HepG2 (cell line): Measurements from ENCODE around the gene ZCCHC8. TPM values are rescaled to one million over a fixed set of nuclear protein-coding genes. Genes with fewer than 3 reads are reported as not detected.
A peak's percentile ranks its signal among the peaks of the same experiment; 100 is the strongest.

ENCODE experiments used
- ATAC-seq: fragments of 200-7000 bp; cut with Tn5 transposase; 3 replicates; pipeline ENCODE4 v1.9.1; 2020; ENCODE audit warnings: mild to moderate bottlenecking, moderate library complexity
- BruUV-seq: library from RNA; stranded (reverse); fragments of 400-500 nt; replicated peaks from 2 replicates; lab custom pipeline; 2021; lab: Mats Ljungman, UMichigan
- CTCF ChIA-PET: fragments of 300-600 bp; formaldehyde crosslinking; extraction: SDS; loops from one replicate; lab custom pipeline; 2021; ENCODE audit warnings: low total read pairs, inconsistent platforms, low intra/inter-chr PET ratio; lab: Yijun Ruan, JAX
- POLR2A ChIA-PET: fragments of 350-600 bp; sonication (Branson Sonifier 250); formaldehyde crosslinking; loops from one replicate; lab custom pipeline; 2020; ENCODE audit warnings: antibody characterized with exemption, inconsistent platforms; lab: Yijun Ruan, JAX
- DNase-seq: peaks from one replicate; pipeline ENCODE4 v3.0.0-alpha.2; 2015; ENCODE audit warnings: low spot score
- FAIRE-seq: peaks from 3 replicates; lab custom pipeline; 2011; peaks lifted over from hg19 to GRCh38; lab: Jason Lieb, UNC
- H2AFZ ChIP-seq: one replicate; pipeline ENCODE4 v1.6.1; 2011; ENCODE audit warnings: low read length, inconsistent platforms
- H3K27ac ChIP-seq: fragments of 300-600 bp; 3 replicates; pipeline ENCODE4 v1.8.0; 2011; ENCODE audit warnings: mixed run types, mild to moderate bottlenecking, mixed read lengths, low read length, inconsistent platforms; ENCODE audit not compliant: insufficient read depth; ENCODE audit errors: extremely low read length
- H3K27me3 ChIP-seq, 2 experiments: fragments of 200-600 bp in 1 of 2; 2 replicates in 1 of 2; 3 replicates in 1 of 2; pipeline versions ENCODE4 v1.6.0 to v1.8.0; 2011; ENCODE audit warnings: low read length in 2 of 2, mild to moderate bottlenecking in 2 of 2, moderate library complexity in 2 of 2, inconsistent platforms in 1 of 2; ENCODE audit not compliant: insufficient read depth in 2 of 2, control insufficient read depth in 1 of 2
- H3K36me3 ChIP-seq, 2 experiments: fragments of 200-600 bp in 1 of 2; replicated peaks in 1 of 2; 2 replicates in 1 of 2; 3 replicates in 1 of 2; pipeline versions ENCODE4 v1.5.1 to v1.8.0; 2011; ENCODE audit warnings: low read length in 2 of 2, inconsistent platforms in 1 of 2; ENCODE audit not compliant: insufficient read depth in 2 of 2, control insufficient read depth in 1 of 2
- H3K4me1 ChIP-seq: 2 replicates; pipeline ENCODE4 v1.5.1; 2012; ENCODE audit warnings: low read length, inconsistent platforms; ENCODE audit not compliant: insufficient read depth
- H3K4me2 ChIP-seq: 2 replicates; pipeline ENCODE4 v1.6.0; 2011; ENCODE audit warnings: low read depth, low read length, inconsistent platforms
- H3K4me3 ChIP-seq, 3 experiments: fragments of 200-600 bp in 1 of 3; sonication (generic), shearing (Covaris generic) in 1 of 3; replicated peaks in 1 of 3; 2 replicates each; pipeline ENCODE4 v1.5.1; 2011 to 2016; ENCODE audit warnings: low read length in 3 of 3, inconsistent platforms in 2 of 3, low read depth in 2 of 3, mild to moderate bottlenecking in 2 of 3, control low read depth in 1 of 3, mixed read lengths in 1 of 3; ENCODE audit not compliant: insufficient read depth in 1 of 3
- H3K79me2 ChIP-seq: one replicate; pipeline ENCODE4 v1.6.1; 2011; ENCODE audit warnings: low read length, inconsistent platforms; ENCODE audit not compliant: insufficient read depth
- H3K9ac ChIP-seq: 2 replicates; pipeline ENCODE4 v1.6.0; 2011; ENCODE audit warnings: mild to moderate bottlenecking, low read depth, low read length, inconsistent platforms; ENCODE audit not compliant: insufficient read depth
- H3K9me3 ChIP-seq: 2 replicates; pipeline ENCODE4 v1.5.1; 2012; ENCODE audit warnings: mild to moderate bottlenecking, low read length
- H4K20me1 ChIP-seq: 2 replicates; pipeline ENCODE4 v1.6.0; 2011; ENCODE audit warnings: inconsistent platforms, mild to moderate bottlenecking, low read length, moderate library complexity; ENCODE audit not compliant: insufficient read depth
- ADNP ChIP-seq: sonication (generic); formaldehyde crosslinking; IDR thresholded peaks from 2 replicates; pipeline ENCODE4 v1.4.0; 2020; ENCODE audit warnings: missing genetic modification reagents
- CENPBD1 ChIP-seq: sonication (generic); formaldehyde crosslinking; IDR thresholded peaks from 2 replicates; pipeline ENCODE4 v1.8.0; 2022; ENCODE audit warnings: missing genetic modification reagents, low read depth, mild to moderate bottlenecking, borderline replicate concordance
- KLF15 ChIP-seq: sonication (generic); formaldehyde crosslinking; IDR thresholded peaks from 2 replicates; pipeline ENCODE4 v1.8.1; 2023; ENCODE audit warnings: borderline replicate concordance, mild to moderate bottlenecking, inconsistent platforms, missing genetic modification reagents, mixed read lengths
- MTA1 ChIP-seq: sonication (generic); formaldehyde crosslinking; IDR thresholded peaks from 2 replicates; pipeline ENCODE4 v1.4.0; 2020; ENCODE audit warnings: missing genetic modification reagents, mild to moderate bottlenecking, borderline replicate concordance
- REXO4 ChIP-seq: sonication (generic); formaldehyde crosslinking; IDR thresholded peaks from 2 replicates; pipeline ENCODE4 v1.8.0; 2022; ENCODE audit warnings: missing genetic modification reagents, mild to moderate bottlenecking, borderline replicate concordance
- RNF219 ChIP-seq: sonication (generic); formaldehyde crosslinking; IDR thresholded peaks from 2 replicates; pipeline ENCODE4 v1.5.0; 2020; ENCODE audit warnings: mild to moderate bottlenecking, missing genetic modification reagents
- TOPORS ChIP-seq: sonication (generic); formaldehyde crosslinking; IDR thresholded peaks from 2 replicates; pipeline ENCODE4 v1.8.0; 2023; ENCODE audit warnings: mild to moderate bottlenecking, missing genetic modification reagents
- TP53 ChIP-seq: sonication (generic); formaldehyde crosslinking; conservative IDR thresholded peaks from 2 replicates; pipeline ENCODE4 v1.4.0; 2020; ENCODE audit warnings: missing genetic modification reagents
- ZBTB26 ChIP-seq: IDR thresholded peaks from 2 replicates; pipeline ENCODE4 v1.6.1; 2016; ENCODE audit warnings: missing compliant biosample characterization, missing genetic modification reagents, borderline replicate concordance
- ZNF121 ChIP-seq: sonication (generic); formaldehyde crosslinking; IDR thresholded peaks from 2 replicates; pipeline ENCODE4 v1.5.0; 2020; ENCODE audit warnings: mild to moderate bottlenecking, missing genetic modification reagents
- ZNF44 ChIP-seq: sonication (generic); formaldehyde crosslinking; IDR thresholded peaks from 2 replicates; pipeline ENCODE4 v1.5.1; 2020; ENCODE audit warnings: mild to moderate bottlenecking, missing genetic modification reagents
- ZNF75D ChIP-seq: sonication (generic); formaldehyde crosslinking; IDR thresholded peaks from 2 replicates; pipeline ENCODE4 v1.8.1; 2023; ENCODE audit warnings: missing genetic modification reagents, mild to moderate bottlenecking, borderline replicate concordance
- WGBS: methylation state at CpG from one replicate; pipeline ENCODE4 v1.1.6; 2017; ENCODE audit warnings: low lambda C conversion rate; 5-methylcytosine and 5-hydroxymethylcytosine counted together
- in situ Hi-C: cut with HindIII; loops from 2 replicates; pipeline ENCODE4 v1.10.0; 2017; ENCODE audit warnings: low pct_unique_long_range_greater_than_20kb; ENCODE audit not compliant: extremely low pct_ligation_motif_present
- intact Hi-C: fragments of 100-400 bp; cut with micrococcal nuclease; formaldehyde crosslinking; loops from one replicate; pipeline ENCODE4 v1.10.0; 2022; ENCODE audit not compliant: unreplicated experiment
- polyA plus RNA-seq, 8 experiments: library from polyadenylated mRNA; depleted of rRNA in 3 of 8; stranded (reverse) in 7 of 8; unstranded in 1 of 8; fragments of >200 nt; fragmentation: Illumina TruSeq in 4 of 8; extraction: Trizol in 4 of 8; gene quantifications; 2 replicates each; pipeline versions ENCODE4 v1.2.1 to v1.2.3, GENCODE V29; 2011 to 2016; ENCODE audit warnings: low read depth in 4 of 8, missing spikeins in 1 of 8, mixed read lengths in 1 of 8; ENCODE audit not compliant: insufficient read depth in 1 of 8
- total RNA-seq, 5 experiments: library from RNA; depleted of rRNA; stranded (reverse); fragments of >200 nt; fragmentation: Illumina TruSeq; extraction: Trizol; gene quantifications; 2 replicates each; pipeline ENCODE4 v1.2.3, GENCODE V29; 2016; ENCODE audit warnings: low read depth in 1 of 5
- TF ChIP-seq, protein P1 (sequence below): sonication (generic); formaldehyde crosslinking; IDR thresholded peaks from 2 replicates; pipeline ENCODE4 v1.4.0; 2020; ENCODE audit warnings: mild to moderate bottlenecking, low read depth, missing genetic modification reagents
- TF ChIP-seq, protein P2 (sequence below): sonication (generic); formaldehyde crosslinking; IDR thresholded peaks from 2 replicates; pipeline ENCODE4 v1.4.0; 2020; ENCODE audit warnings: missing genetic modification reagents, mild to moderate bottlenecking, borderline replicate concordance

ZCCHC8 gene
- total and polyA plus RNA-seq, 2 of the 13 experiments (the other 11 are each of a cell fraction or from before 2014, with no cell fraction given) = 18.6 to 20.9 TPM

DNA sequence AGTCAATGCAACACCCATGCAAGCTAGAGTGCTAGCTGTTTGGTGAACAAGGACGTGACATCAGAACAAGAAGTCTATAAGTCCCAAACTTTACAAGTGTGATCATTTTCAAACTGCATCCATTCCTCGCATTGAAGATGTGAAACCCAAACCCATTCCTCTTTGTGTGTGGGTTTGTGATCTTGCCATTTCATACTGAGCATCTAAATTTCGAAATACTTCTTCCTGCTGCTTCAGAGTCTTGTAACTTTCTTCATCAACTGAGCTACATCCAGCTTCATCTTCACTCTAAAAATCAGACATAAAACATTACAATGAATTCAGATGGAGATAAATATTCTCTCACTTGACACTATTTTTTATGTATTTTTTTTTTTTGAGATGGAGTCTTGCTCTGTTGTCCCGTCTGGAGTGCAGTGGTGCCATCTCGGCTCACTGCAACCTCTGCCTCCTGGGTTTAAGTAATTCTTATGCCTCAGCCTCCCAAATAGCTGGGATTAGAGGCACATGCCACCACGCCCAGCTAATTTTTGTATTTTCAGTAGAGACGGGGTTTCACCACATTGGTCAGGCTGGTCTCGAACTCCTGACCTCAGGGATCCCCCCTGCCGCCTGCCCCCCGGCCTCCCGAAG lies 4.8 kb upstream of the ZCCHC8 start:
- POLR2A ChIA-PET = interaction anchor here (0.8 to 1.5 kb wide), 3 partner anchors 10 to 100 kb away, joined by 3 to 5 read pairs (median 3); no protein-coding TSS in a partner anchor
- peaks cover 19 to 59% of the 10 kb centered on the region in 2 experiments for H3K36me3 ChIP-seq
- CTCF ChIA-PET = no interaction called here
- no peaks in the 10 kb centered on the region for H3K27me3 ChIP-seq
- intact Hi-C loops = no loop called here
- peaks cover 9% of the 10 kb centered on the region for H3K4me1 ChIP-seq
- FAIRE-seq (no peak), DNase-seq (no peak), ATAC-seq (no peak)
- in situ Hi-C loops = no loop called here
- no TSS peak for BruUV-seq
- WGBS = 89% methylated on average over 11 of the region's 11 CpGs
- H2AFZ ChIP-seq = no peak overlapping the region
- H3K27ac ChIP-seq = no peak overlapping the region
- no peak overlapping the region for H3K4me2 ChIP-seq
- no peaks in the 10 kb centered on the region for H3K9me3 ChIP-seq
- no peak overlapping the region for H3K9ac ChIP-seq
- peaks cover 9% of the 10 kb centered on the region; the same call in 1 of the 2 replicates for H4K20me1 ChIP-seq
- peaks cover 2% of the 10 kb centered on the region for H3K79me2 ChIP-seq
- no peak overlapping the region for H3K4me3 ChIP-seq
- TF ChIP-seq CENPBD1 (CRISPR knock-in tag) (no peak), TP53 (no peak), ZNF121 (peak; percentile 55; the same call in 1 of the 2 replicates), REXO4 (no peak), ZBTB26 (CRISPR knock-in tag) (no peak), ZNF44 (no peak), RNF219 (CRISPR knock-in tag) (no peak), KLF15 (CRISPR knock-in tag) (no peak), ZNF75D (CRISPR knock-in tag) (no peak), MTA1 (CRISPR knock-in tag) (no peak), TOPORS (CRISPR knock-in tag) (no peak), ADNP (CRISPR knock-in tag) (no peak)
- TF ChIP-seq, protein P1, sequence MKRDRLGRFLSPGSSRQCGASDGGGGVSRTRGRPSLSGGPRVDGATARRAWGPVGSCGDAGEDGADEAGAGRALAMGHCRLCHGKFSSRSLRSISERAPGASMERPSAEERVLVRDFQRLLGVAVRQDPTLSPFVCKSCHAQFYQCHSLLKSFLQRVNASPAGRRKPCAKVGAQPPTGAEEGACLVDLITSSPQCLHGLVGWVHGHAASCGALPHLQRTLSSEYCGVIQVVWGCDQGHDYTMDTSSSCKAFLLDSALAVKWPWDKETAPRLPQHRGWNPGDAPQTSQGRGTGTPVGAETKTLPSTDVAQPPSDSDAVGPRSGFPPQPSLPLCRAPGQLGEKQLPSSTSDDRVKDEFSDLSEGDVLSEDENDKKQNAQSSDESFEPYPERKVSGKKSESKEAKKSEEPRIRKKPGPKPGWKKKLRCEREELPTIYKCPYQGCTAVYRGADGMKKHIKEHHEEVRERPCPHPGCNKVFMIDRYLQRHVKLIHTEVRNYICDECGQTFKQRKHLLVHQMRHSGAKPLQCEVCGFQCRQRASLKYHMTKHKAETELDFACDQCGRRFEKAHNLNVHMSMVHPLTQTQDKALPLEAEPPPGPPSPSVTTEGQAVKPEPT = no peak
- TF ChIP-seq, protein P2, sequence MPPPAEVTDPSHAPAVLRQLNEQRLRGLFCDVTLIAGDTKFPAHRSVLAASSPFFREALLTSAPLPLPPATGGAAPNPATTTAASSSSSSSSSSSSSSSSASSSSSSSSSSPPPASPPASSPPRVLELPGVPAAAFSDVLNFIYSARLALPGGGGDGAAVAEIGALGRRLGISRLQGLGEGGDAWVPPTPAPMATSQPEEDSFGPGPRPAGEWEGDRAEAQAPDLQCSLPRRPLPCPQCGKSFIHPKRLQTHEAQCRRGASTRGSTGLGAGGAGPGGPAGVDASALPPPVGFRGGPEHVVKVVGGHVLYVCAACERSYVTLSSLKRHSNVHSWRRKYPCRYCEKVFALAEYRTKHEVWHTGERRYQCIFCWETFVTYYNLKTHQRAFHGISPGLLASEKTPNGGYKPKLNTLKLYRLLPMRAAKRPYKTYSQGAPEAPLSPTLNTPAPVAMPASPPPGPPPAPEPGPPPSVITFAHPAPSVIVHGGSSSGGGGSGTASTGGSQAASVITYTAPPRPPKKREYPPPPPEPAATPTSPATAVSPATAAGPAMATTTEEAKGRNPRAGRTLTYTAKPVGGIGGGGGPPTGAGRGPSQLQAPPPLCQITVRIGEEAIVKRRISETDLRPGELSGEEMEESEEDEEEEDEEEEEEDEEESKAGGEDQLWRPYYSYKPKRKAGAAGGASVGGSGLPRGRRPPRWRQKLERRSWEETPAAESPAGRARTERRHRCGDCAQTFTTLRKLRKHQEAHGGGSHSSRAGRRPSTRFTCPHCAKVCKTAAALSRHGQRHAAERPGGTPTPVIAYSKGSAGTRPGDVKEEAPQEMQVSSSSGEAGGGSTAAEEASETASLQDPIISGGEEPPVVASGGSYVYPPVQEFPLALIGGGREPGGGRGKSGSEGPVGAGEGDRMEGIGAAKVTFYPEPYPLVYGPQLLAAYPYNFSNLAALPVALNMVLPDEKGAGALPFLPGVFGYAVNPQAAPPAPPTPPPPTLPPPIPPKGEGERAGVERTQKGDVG (CRISPR knock-in tag) = no peak
